HepG2 (cell line): Measurements from ENCODE around the gene C4orf36. TPM values are rescaled to one million over a fixed set of nuclear protein-coding genes. Genes with fewer than 3 reads are reported as not detected.
A peak's percentile ranks its signal among the peaks of the same experiment; 100 is the strongest.

Source experiments
- ATAC-seq: fragments of 200-7000 bp; cut with Tn5 transposase; 3 replicates; pipeline ENCODE4 v1.9.1; 2020; ENCODE audit warnings: mild to moderate bottlenecking, moderate library complexity
- BruUV-seq: library from RNA; stranded (reverse); fragments of 400-500 nt; replicated peaks from 2 replicates; lab custom pipeline; 2021; lab: Mats Ljungman, UMichigan
- CTCF ChIA-PET: fragments of 300-600 bp; formaldehyde crosslinking; extraction: SDS; loops from one replicate; lab custom pipeline; 2021; ENCODE audit warnings: low total read pairs, inconsistent platforms, low intra/inter-chr PET ratio; lab: Yijun Ruan, JAX
- POLR2A ChIA-PET: fragments of 350-600 bp; sonication (Branson Sonifier 250); formaldehyde crosslinking; loops from one replicate; lab custom pipeline; 2020; ENCODE audit warnings: antibody characterized with exemption, inconsistent platforms; lab: Yijun Ruan, JAX
- DNase-seq: peaks from one replicate; pipeline ENCODE4 v3.0.0-alpha.2; 2015; ENCODE audit warnings: low spot score
- FAIRE-seq: peaks from 3 replicates; lab custom pipeline; 2011; peaks lifted over from hg19 to GRCh38; lab: Jason Lieb, UNC
- H2AFZ ChIP-seq: one replicate; pipeline ENCODE4 v1.6.1; 2011; ENCODE audit warnings: low read length, inconsistent platforms
- H3K27ac ChIP-seq: fragments of 300-600 bp; 3 replicates; pipeline ENCODE4 v1.8.0; 2011; ENCODE audit warnings: mixed run types, mild to moderate bottlenecking, mixed read lengths, low read length, inconsistent platforms; ENCODE audit not compliant: insufficient read depth; ENCODE audit errors: extremely low read length
- H3K27me3 ChIP-seq, 2 experiments: fragments of 200-600 bp in 1 of 2; 2 replicates in 1 of 2; 3 replicates in 1 of 2; pipeline versions ENCODE4 v1.6.0 to v1.8.0; 2011; ENCODE audit warnings: low read length in 2 of 2, mild to moderate bottlenecking in 2 of 2, moderate library complexity in 2 of 2, inconsistent platforms in 1 of 2; ENCODE audit not compliant: insufficient read depth in 2 of 2, control insufficient read depth in 1 of 2
- H3K36me3 ChIP-seq, 2 experiments: fragments of 200-600 bp in 1 of 2; replicated peaks in 1 of 2; 2 replicates in 1 of 2; 3 replicates in 1 of 2; pipeline versions ENCODE4 v1.5.1 to v1.8.0; 2011; ENCODE audit warnings: low read length in 2 of 2, inconsistent platforms in 1 of 2; ENCODE audit not compliant: insufficient read depth in 2 of 2, control insufficient read depth in 1 of 2
- H3K4me1 ChIP-seq: 2 replicates; pipeline ENCODE4 v1.5.1; 2012; ENCODE audit warnings: low read length, inconsistent platforms; ENCODE audit not compliant: insufficient read depth
- H3K4me2 ChIP-seq: 2 replicates; pipeline ENCODE4 v1.6.0; 2011; ENCODE audit warnings: low read depth, low read length, inconsistent platforms
- H3K4me3 ChIP-seq, 3 experiments: fragments of 200-600 bp in 1 of 3; sonication (generic), shearing (Covaris generic) in 1 of 3; replicated peaks in 1 of 3; 2 replicates each; pipeline ENCODE4 v1.5.1; 2011 to 2016; ENCODE audit warnings: low read length in 3 of 3, inconsistent platforms in 2 of 3, low read depth in 2 of 3, mild to moderate bottlenecking in 2 of 3, control low read depth in 1 of 3, mixed read lengths in 1 of 3; ENCODE audit not compliant: insufficient read depth in 1 of 3
- H3K79me2 ChIP-seq: one replicate; pipeline ENCODE4 v1.6.1; 2011; ENCODE audit warnings: low read length, inconsistent platforms; ENCODE audit not compliant: insufficient read depth
- H3K9ac ChIP-seq: 2 replicates; pipeline ENCODE4 v1.6.0; 2011; ENCODE audit warnings: mild to moderate bottlenecking, low read depth, low read length, inconsistent platforms; ENCODE audit not compliant: insufficient read depth
- H3K9me3 ChIP-seq: 2 replicates; pipeline ENCODE4 v1.5.1; 2012; ENCODE audit warnings: mild to moderate bottlenecking, low read length
- H4K20me1 ChIP-seq: 2 replicates; pipeline ENCODE4 v1.6.0; 2011; ENCODE audit warnings: inconsistent platforms, mild to moderate bottlenecking, low read length, moderate library complexity; ENCODE audit not compliant: insufficient read depth
- ARID5B ChIP-seq: IDR thresholded peaks from 2 replicates; pipeline ENCODE4 v1.4.0; 2020; ENCODE audit warnings: mild to moderate bottlenecking, missing genetic modification reagents
- BCL6 ChIP-seq: IDR thresholded peaks from 2 replicates; pipeline ENCODE4 v1.6.1; 2016; ENCODE audit warnings: missing genetic modification reagents, missing compliant biosample characterization
- CENPBD1 ChIP-seq: sonication (generic); formaldehyde crosslinking; IDR thresholded peaks from 2 replicates; pipeline ENCODE4 v1.8.0; 2022; ENCODE audit warnings: missing genetic modification reagents, low read depth, mild to moderate bottlenecking, borderline replicate concordance
- EP300 ChIP-seq, 3 experiments: sonication (generic) in 1 of 3; formaldehyde crosslinking in 1 of 3; IDR thresholded peaks; 2 replicates each; pipeline versions ENCODE4 v1.5.1 to v1.6.1; 2011 to 2020; ENCODE audit warnings: low read depth in 2 of 3, low read length in 2 of 3, borderline replicate concordance in 1 of 3, improper control_type of control experiment in 1 of 3, mild to moderate bottlenecking in 1 of 3, missing genetic modification reagents in 1 of 3, moderate library complexity in 1 of 3
- MTA1 ChIP-seq: sonication (generic); formaldehyde crosslinking; IDR thresholded peaks from 2 replicates; pipeline ENCODE4 v1.4.0; 2020; ENCODE audit warnings: missing genetic modification reagents, mild to moderate bottlenecking, borderline replicate concordance
- NFE2L2 ChIP-seq: fragments of 150-350 bp; IDR thresholded peaks from 2 replicates; pipeline ENCODE4 v1.6.1; 2014; ENCODE audit warnings: low read length
- PRMT3 ChIP-seq: sonication (generic); formaldehyde crosslinking; IDR thresholded peaks from 2 replicates; pipeline ENCODE4 v1.8.1; 2022; ENCODE audit warnings: low read depth, mild to moderate bottlenecking, moderate library complexity, missing genetic modification reagents, borderline replicate concordance
- SP5 ChIP-seq: IDR thresholded peaks from 2 replicates; pipeline ENCODE4 v1.6.1; 2016; ENCODE audit warnings: low read depth, borderline replicate concordance
- ZNF256 ChIP-seq: sonication (generic); formaldehyde crosslinking; conservative IDR thresholded peaks from 2 replicates; pipeline ENCODE4 v1.4.0; 2020; ENCODE audit warnings: missing genetic modification reagents
- ZNF546 ChIP-seq: sonication (generic); formaldehyde crosslinking; conservative IDR thresholded peaks from 2 replicates; pipeline ENCODE4 v1.8.1; 2023; ENCODE audit warnings: mild to moderate bottlenecking, missing genetic modification reagents
- ZNF605 ChIP-seq: sonication (generic); formaldehyde crosslinking; IDR thresholded peaks from 2 replicates; pipeline ENCODE4 v1.8.0; 2022; ENCODE audit warnings: mild to moderate bottlenecking, missing genetic modification reagents
- WGBS: methylation state at CpG from one replicate; pipeline ENCODE4 v1.1.6; 2017; ENCODE audit warnings: low lambda C conversion rate; 5-methylcytosine and 5-hydroxymethylcytosine counted together
- in situ Hi-C: cut with HindIII; loops from 2 replicates; pipeline ENCODE4 v1.10.0; 2017; ENCODE audit warnings: low pct_unique_long_range_greater_than_20kb; ENCODE audit not compliant: extremely low pct_ligation_motif_present
- intact Hi-C: fragments of 100-400 bp; cut with micrococcal nuclease; formaldehyde crosslinking; loops from one replicate; pipeline ENCODE4 v1.10.0; 2022; ENCODE audit not compliant: unreplicated experiment
- polyA plus RNA-seq, 8 experiments: library from polyadenylated mRNA; depleted of rRNA in 3 of 8; stranded (reverse) in 7 of 8; unstranded in 1 of 8; fragments of >200 nt; fragmentation: Illumina TruSeq in 4 of 8; extraction: Trizol in 4 of 8; gene quantifications; 2 replicates each; pipeline versions ENCODE4 v1.2.1 to v1.2.3, GENCODE V29; 2011 to 2016; ENCODE audit warnings: low read depth in 4 of 8, missing spikeins in 1 of 8, mixed read lengths in 1 of 8; ENCODE audit not compliant: insufficient read depth in 1 of 8
- total RNA-seq, 5 experiments: library from RNA; depleted of rRNA; stranded (reverse); fragments of >200 nt; fragmentation: Illumina TruSeq; extraction: Trizol; gene quantifications; 2 replicates each; pipeline ENCODE4 v1.2.3, GENCODE V29; 2016; ENCODE audit warnings: low read depth in 1 of 5
- TF ChIP-seq, protein P1 (sequence below): sonication (generic); formaldehyde crosslinking; IDR thresholded peaks from 2 replicates; pipeline ENCODE4 v1.8.0; 2022; ENCODE audit warnings: mild to moderate bottlenecking, missing genetic modification reagents
- TF ChIP-seq, protein P2 (sequence below): sonication (generic); formaldehyde crosslinking; conservative IDR thresholded peaks from 2 replicates; pipeline ENCODE4 v1.4.0; 2020; ENCODE audit warnings: missing genetic modification reagents

The C4orf36 gene
- total and polyA plus RNA-seq, 2 of the 13 experiments (the other 11 are each of a cell fraction or from before 2014, with no cell fraction given) = 0.63 TPM; not detected in 1

GRCh38 chr4:86837691-86838503 lies 54.3 kb downstream of the C4orf36 start (continued):
- TF ChIP-seq ZNF605 (CRISPR knock-in tag) (no peak), BCL6 (CRISPR knock-in tag) (no peak), EP300 (IDR thresholded peaks at IDR 0.05; ENCODE audit: low read depth in 2 of 2, low read length in 2 of 2) (no peak), EP300 (CRISPR knock-in tag; IDR thresholded peaks at IDR 0.05; ENCODE audit: borderline replicate concordance) (no peak), ZNF256 (CRISPR knock-in tag) (no peak), PRMT3 (CRISPR knock-in tag) (no peak), MTA1 (no peak)

DNA sequence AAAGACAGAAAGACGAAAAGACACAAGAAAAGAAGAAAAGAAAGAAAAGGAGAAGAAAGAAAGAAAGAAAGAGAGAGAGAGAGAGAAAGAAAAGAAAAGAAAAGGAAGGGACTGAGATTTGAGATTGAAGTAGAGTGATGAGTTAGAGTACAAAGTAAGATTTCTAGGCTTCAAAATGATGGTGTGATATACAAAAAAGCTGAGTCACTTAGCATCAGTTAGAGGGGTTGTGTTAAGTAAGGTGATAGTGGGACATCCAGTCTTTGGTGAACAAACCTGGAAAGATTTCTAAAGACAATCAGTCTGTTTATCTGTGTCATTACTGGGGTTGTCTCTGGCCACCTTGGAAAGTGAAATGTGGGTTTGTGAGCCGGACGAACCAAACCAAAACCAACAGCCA lies 56.5 kb downstream of the C4orf36 start:
- no peaks in the 10 kb centered on the region for H3K9me3 ChIP-seq
- no peak overlapping the region for H3K4me2 ChIP-seq
- BruUV-seq = no TSS peak
- no peak overlapping the region for H2AFZ ChIP-seq
- no peak overlapping the region for H3K9ac ChIP-seq
- H3K27me3 ChIP-seq = no peaks in the 10 kb centered on the region
- no peaks in the 10 kb centered on the region for H3K4me1 ChIP-seq
- ChIA-PET CTCF (no interaction called here), POLR2A (no interaction called here)
- H3K79me2 ChIP-seq = no peaks in the 10 kb centered on the region
- H4K20me1 ChIP-seq = no peaks in the 10 kb centered on the region
- DNase-seq (no peak), ATAC-seq (no peak), FAIRE-seq (no peak)
- 47% methylated on average over 3 of the region's 3 CpGs for WGBS
- intact Hi-C loops (no loop called here), in situ Hi-C loops (no loop called here)
- no peak overlapping the region for H3K27ac ChIP-seq
- H3K36me3 ChIP-seq = no peaks in the 10 kb centered on the region
- TF ChIP-seq, protein P1, sequence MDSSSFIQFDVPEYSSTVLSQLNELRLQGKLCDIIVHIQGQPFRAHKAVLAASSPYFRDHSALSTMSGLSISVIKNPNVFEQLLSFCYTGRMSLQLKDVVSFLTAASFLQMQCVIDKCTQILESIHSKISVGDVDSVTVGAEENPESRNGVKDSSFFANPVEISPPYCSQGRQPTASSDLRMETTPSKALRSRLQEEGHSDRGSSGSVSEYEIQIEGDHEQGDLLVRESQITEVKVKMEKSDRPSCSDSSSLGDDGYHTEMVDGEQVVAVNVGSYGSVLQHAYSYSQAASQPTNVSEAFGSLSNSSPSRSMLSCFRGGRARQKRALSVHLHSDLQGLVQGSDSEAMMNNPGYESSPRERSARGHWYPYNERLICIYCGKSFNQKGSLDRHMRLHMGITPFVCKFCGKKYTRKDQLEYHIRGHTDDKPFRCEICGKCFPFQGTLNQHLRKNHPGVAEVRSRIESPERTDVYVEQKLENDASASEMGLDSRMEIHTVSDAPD (CRISPR knock-in tag) = no peak
- TF ChIP-seq, protein P2, sequence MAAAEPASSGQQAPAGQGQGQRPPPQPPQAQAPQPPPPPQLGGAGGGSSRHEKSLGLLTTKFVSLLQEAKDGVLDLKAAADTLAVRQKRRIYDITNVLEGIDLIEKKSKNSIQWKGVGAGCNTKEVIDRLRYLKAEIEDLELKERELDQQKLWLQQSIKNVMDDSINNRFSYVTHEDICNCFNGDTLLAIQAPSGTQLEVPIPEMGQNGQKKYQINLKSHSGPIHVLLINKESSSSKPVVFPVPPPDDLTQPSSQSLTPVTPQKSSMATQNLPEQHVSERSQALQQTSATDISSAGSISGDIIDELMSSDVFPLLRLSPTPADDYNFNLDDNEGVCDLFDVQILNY (CRISPR knock-in tag) = no peak
- TF ChIP-seq CENPBD1 (CRISPR knock-in tag) (no peak), NFE2L2 (peak; percentile 54; the same call in 1 of the 2 replicates), ZNF546 (CRISPR knock-in tag) (no peak), SP5 (no peak), ARID5B (no peak)
- no peak overlapping the region for H3K4me3 ChIP-seq
